Renal cortex interstitium (tissue), 11 donors: ENCODE measurements around the gene MYT1. TPM values are rescaled to one million over a fixed set of nuclear protein-coding genes. Genes with fewer than 3 reads are reported as not detected.

Experiments used
- DNase-seq, 11 donors: peaks; one replicate each; pipeline ENCODE4 v3.0.0-alpha.2; 2013; ENCODE audit warnings: low read depth in 9 of 11, low spot score in 4 of 11; ENCODE audit errors: extremely low read depth in 1 of 11
- polyA plus RNA-seq, 3 donors: library from polyadenylated mRNA; unstranded; fragments of 120-200 nt; gene quantifications; one replicate each; pipeline ENCODE4 v1.2.1, GENCODE V29; 2013; ENCODE audit not compliant: insufficient read length in 3 of 3

MYT1 gene
- polyA plus RNA-seq, 3 donors = 0.42 to 0.68 (median 0.55) TPM

- DNase-seq = no peak
These were observed 12.4 kb upstream of the MYT1 start for GRCh38 chr20:64151633-64152530.

DNA sequence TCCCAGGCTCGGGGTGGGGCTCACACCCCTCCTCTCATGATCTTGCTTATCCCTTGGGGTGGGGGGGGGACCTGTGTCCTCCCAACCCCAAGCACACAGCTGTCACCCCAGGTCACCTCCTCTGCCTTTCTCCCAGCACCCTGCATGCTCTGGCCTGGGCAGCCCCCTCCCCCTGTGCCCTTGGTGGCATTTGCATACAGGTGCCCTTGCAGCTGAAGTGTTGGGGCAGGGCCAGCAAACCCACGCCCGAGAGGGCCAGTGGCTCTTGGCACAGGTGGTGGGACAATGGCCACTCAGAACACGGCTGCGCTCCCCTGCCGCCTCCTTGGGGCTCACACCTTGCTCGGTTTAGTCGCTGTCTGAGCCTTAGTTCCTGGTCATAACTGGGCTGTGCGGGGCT lies 11.3 kb upstream of the MYT1 start:
- no peak for DNase-seq

GRCh38 chr20:64153410-64153809 lies 10.8 kb upstream of the MYT1 start:
- DNase-seq = no peak

- no peak for DNase-seq
These were observed 10.2 kb upstream of the MYT1 start for GRCh38 chr20:64153861-64154589.

DNA sequence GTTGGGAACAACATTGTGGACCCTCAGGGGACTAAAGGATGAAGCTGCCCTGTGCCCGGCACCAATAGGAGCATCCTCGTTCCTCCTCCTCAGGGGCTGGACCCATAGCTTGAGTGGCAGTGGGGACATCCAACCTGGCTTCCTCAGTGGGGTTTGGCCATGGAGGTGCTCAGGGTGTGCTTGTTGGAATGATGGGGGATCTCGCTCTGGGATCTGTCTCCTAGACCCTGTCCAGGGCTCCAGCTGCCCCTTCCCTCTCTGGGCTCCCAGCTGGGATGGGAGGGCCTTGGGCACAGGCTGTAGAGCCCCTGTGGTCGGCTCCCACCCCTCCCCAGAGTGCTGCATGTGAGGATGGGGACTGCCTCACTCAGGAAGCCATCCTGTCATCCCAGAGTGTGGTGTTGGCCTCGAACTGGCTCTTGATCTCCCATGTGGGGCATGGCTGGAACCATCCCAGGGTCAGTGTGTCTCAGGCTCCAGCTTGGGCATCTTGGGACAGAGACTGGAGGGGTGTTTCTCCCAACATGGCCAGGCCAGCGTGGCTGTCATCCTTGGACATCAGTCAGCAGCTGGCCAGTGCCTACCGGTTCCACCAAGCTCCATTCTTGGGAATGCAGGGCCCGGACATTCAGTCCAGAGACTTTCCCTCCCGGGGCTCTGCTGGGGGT lies 9.5 kb upstream of the MYT1 start:
- no peak for DNase-seq

DNA sequence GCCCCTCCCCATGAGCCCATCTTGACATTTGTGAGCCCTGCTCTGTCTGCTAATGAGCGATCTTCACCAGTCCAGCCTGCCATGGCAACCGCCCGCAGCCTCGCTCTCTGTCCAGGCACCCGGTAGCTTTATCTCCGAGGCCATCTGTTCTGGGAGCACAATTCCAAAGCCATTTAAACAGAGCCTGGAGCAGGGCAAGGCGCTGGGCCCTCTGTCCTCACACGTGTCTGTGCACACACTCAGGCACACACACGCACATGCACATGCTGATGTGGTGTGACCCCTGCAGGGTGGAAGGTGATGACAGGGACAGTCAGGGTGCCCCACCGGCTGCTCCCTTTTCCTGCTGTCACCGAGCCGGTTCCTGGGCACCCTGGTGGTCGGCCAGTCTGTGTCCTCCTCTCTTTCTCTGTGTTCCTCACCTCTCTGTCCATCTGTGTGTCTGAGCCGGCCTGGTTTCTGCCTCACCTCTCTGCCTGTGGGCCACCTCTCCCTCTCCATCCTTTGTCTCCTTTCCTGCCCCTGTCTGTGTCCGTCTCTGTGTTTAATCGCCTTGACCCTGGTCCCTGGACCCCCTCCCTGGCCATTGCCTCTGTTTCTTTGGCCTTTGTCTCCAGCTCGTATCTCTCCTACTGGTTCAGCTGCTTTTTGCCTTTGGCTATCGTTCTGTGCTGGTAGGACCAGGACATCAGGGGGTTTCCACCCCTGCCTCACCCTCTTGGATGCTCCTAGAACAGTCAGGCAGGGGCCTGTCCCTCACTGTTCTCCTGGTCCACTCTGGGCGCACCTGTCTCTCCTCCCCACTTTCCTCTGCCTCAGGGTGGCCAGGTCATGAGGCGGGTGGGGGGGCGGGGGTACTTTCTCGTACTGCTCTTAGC lies 8.8 kb upstream of the MYT1 start:
- DNase-seq = no peak

- DNase-seq = no peak
These were observed 7.9 kb upstream of the MYT1 start for GRCh38 chr20:64156136-64156885.

DNA sequence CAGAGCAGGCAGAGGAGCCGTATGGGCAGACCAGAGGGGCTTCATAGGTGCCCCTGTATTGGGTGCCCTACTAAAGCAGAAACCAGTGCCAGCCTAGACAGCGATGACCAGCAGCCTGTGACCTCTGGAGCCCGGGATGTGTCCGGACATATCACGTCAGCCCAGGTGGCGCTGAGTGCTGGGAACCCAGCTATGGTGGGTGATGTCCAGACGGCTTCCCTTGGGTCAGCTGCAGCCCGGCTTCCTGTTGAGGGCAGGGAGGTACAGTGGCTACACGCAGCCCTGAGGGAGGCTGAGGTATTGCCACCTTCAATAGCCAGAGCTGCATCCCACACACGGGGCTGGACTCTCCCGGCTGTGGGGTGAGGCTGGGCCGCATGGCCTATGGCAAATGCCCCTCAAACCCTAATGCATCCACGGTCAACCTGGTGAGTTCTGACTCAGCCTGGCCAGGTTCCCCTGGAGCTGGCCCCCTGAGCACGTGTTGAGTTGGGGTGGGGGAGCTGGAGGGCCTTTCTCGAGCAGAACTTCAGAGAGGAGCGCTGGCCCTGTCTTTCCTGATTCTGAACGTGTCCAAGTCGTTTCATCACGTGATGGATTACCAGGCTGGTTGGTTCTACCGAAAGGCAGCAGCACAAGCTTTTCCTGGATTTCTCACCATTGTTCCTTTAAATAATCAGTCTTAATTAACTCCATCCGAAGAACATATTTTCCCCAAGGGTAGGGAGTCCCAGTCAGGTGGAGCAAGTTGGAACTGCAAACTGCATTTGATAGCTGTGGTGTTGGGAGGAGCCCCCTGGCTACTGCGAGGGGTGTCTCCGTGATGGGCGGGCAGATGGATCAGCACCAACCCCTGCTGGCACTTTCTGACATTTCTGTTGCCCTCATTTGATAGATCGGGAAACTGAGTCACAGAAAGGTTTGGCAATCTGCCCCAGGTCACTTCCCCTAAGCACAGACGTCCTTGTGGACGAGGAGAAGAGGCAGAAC lies 7.1 kb upstream of the MYT1 start:
- DNase-seq = no peak

DNA sequence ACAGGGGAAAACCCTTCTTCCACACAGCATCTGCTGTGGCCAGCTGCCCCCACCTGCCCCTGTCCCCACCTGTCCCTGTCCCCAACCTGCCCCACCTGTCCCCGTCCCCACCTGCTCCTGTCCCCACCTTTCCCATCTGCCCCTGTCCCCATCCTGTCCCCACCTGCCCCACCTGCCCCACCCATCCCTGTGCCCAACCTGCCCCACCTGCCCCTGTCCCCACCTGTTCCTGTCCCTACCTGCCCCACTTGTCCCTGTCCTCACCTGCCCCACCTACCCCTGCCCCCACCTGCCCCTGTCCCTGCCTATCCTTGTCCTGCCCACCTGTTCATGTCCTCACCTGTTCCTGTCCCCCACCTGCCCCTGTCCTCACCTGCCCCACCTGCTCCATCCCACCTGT lies 6.4 kb upstream of the MYT1 start:
- no peak for DNase-seq

GRCh38 chr20:64158346-64159285 lies 5.6 kb upstream of the MYT1 start:
- DNase-seq = no peak

DNA sequence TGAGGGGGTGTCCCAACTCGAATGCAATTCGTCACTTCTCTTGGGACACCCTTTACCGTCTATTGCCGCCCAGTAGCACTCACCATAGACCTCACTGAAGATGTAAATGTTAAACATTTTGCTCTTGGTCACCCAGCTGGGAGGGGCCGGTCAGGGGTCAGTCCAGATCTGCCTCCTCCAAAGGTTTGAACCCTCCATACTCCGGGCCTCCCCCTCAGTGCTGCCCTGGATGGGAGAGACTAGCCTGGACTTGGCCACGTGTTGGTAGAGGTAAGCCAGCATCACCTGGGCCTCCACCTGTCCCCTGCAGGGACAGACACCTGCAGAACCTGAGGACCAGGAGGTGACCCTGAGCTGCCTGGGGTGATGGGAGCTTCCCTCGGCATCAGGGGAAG lies 5.0 kb upstream of the MYT1 start:
- DNase-seq = no peak

- no peak for DNase-seq
These were observed 4.5 kb upstream of the MYT1 start for GRCh38 chr20:64159711-64160110.

DNA sequence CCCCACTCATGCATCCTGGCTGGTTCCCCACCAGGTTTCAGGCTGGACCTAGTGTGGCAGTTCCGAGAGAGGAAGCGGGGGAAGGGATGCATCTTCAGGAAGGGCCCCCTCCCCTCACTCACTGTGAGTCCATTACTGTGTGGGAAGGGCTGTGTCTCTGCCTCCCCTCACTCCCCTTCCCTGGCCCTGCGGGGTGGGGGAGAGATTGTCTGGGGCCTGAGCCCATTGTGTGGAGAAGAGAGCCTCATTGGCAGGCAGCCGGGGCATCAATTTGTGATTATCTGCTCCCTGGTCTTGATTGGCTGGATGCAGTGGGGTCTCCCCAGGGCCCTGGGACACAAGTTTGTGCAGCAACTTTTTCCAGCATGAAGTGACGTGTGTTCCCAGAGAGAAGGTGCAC lies 4.1 kb upstream of the MYT1 start:
- no peak for DNase-seq

- no peak for DNase-seq
These were observed 3.5 kb upstream of the MYT1 start for GRCh38 chr20:64160526-64161355.
